ENCODE data around the gene PPP1CA.
"Not testable (repeated sequence)": the region's sequence is repeated elsewhere in the genome, so short reads cannot be mapped to it uniquely, and the experiment has no call there.

The PPP1CA gene

GRCh38 chr11:67434395-67434881, 32.8 kb upstream of the PPP1CA start:
- DNase-seq, result no peak

- no peak for DNase-seq
Measured at GRCh38 chr11:67433536-67434394, 32.1 kb upstream of the PPP1CA start.

DNA sequence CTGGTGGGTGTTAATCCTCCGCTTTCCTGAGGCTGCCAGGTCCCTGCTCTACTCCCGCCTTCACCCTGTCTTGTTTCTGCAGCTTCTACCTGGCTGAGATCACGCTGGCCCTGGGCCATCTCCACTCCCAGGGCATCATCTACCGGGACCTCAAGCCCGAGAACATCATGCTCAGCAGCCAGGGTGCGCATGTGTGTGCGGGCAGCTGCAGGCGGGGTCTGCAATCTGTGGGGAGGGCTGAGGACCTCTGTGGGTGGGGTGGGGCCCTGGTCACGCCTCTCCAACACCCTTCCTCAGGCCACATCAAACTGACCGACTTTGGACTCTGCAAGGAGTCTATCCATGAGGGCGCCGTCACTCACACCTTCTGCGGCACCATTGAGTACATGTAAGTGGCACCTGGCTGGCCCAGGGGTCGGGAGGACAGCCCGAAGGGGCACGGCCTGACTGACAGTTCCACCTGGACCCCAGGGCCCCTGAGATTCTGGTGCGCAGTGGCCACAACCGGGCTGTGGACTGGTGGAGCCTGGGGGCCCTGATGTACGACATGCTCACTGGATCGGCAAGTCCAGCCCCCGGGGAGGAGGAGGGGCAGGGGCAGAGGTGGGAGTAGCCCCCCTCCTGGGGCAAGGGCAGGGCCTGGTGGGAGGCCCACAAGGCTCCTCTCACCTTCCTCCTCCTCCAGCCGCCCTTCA, 31.1 kb upstream of the PPP1CA start:
- DNase-seq, result no peak

GRCh38 chr11:67431346-67432249, 29.9 kb upstream of the PPP1CA start:
- DNase-seq, result no peak

- no peak for DNase-seq
Measured at GRCh38 chr11:67429722-67430121, 28.1 kb upstream of the PPP1CA start.

DNA sequence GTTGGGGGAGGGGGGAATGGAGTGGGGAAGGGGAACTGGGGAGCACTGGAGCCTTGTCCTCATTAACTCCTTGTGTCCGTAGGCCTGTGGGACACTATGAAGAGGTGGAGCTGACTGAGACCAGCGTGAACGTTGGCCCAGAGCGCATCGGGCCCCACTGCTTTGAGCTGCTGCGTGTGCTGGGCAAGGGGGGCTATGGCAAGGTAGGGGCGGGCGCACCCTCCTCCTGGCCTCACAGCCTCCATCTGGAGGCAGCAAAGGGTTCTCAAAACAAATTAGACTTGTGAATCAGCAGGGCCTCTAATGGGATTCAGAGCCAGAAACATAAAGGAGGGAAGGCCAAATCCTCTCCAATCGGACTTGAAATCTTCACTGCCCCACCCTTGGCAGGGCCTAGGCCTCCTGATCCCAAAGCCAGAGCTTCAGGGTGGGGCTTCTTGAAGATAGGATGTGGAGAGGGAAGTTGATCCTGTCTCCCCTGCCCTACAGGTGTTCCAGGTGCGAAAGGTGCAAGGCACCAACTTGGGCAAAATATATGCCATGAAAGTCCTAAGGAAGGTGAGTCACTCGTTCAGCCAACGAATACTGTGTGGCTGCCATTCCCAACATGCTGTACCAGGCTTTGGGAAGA, 27.5 kb upstream of the PPP1CA start:
- DNase-seq, result no peak

GRCh38 chr11:67428052-67429001, 26.7 kb upstream of the PPP1CA start, which contains the start of gene RPS6KB2:
RPS6KB2 (plus strand) TSS chr11:67428494; CDS start chr11:67428546, 52 bp downstream.
- peak; percentile 98 for DNase-seq

DNA sequence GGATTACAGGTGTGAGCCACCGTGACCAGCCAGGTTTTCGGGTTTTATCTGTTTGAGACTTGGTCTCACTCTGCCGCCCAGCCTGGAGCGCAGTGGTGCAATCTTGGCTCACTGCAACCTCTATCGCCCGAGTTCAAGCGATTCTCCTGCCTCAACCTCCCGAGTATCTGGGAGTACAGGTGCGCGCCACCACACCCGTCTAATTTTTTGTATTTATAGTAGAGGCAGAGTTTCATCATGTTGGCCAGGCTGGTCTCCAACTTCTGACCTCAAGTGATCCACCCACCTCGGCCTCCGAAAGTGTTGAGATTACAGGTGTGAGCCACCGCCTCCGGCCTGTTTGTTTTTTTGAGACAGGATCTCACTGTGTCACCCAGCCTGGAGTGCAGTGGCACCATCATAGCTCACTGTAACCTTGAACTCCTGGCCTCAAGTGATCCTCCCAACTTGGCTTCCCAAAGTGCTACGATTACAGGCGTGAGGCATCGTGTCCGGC, 25.8 kb upstream of the PPP1CA start:
- not testable (repeated sequence) for DNase-seq

DNA sequence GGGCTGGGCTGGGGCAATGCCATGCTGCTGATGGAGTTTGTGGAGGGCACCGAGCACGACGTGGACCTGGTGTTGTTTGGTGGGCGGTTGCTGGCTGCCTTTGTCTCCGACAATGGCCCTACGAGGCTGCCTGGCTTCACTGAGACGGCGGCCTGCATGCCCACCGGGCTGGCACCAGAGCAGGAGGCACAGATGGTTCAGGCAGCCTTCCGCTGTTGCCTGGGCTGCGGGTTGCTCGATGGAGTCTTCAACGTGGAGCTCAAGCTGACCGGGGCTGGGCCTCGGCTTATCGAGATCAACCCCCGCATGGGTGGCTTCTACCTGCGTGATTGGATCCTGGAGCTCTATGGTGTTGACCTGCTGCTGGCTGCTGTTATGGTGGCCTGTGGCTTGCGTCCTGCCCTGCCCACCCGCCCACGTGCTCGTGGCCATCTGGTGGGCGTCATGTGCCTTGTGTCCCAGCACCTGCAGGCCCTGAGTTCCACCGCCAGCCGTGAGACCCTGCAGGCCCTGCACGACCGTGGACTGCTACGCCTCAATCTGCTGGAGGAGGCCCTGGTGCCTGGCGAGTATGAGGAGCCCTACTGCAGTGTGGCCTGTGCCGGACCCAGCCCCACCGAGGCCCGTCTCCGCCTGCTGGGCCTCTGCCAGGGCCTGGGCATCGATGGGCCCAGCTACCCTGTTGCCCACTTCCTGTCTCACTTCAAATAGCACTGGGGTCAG, 22.4 kb upstream of the PPP1CA start:
- no peak for DNase-seq

DNA sequence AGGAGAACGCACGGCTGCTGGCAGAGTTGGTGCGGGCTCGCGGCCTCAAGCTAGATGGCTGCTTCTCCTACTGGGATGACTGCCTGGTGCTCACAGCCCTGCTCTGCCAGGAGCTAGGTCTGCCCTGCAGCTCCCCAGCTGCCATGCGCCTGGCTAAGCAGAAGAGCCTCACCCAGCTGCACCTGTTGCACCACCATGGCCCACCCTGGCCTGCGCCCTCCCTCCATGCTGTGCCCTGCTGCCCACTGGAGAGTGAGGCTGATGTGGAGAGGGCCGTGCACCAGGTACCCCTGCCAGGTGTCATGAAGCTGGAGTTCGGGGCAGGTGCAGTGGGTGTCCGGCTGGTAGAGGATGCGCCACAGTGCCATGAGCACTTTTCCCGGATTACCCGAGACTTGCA, 21.8 kb upstream of the PPP1CA start:
- no peak for DNase-seq

DNA sequence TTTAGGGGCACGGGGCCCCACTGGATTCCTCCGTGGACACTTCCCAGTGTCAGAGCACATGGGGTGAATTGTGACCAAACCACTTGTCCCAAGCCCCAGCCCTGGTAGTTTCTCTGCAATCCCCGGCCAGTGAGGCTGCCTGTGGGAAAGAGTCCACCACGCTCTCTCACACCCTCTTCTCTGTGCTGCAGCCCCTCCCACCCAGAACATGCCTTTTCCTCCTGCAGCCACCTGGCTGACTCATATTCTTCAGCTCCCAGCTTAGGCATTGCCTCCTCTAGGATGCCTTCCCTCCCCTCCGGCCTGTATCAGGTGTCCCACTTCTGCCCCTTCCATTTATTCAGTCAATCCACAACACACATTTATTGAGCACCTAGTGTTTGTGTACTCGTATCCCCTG, 21.2 kb upstream of the PPP1CA start:
- no peak for DNase-seq

- no peak for DNase-seq
Measured at GRCh38 chr11:67421430-67422031, 19.9 kb upstream of the PPP1CA start.

DNA sequence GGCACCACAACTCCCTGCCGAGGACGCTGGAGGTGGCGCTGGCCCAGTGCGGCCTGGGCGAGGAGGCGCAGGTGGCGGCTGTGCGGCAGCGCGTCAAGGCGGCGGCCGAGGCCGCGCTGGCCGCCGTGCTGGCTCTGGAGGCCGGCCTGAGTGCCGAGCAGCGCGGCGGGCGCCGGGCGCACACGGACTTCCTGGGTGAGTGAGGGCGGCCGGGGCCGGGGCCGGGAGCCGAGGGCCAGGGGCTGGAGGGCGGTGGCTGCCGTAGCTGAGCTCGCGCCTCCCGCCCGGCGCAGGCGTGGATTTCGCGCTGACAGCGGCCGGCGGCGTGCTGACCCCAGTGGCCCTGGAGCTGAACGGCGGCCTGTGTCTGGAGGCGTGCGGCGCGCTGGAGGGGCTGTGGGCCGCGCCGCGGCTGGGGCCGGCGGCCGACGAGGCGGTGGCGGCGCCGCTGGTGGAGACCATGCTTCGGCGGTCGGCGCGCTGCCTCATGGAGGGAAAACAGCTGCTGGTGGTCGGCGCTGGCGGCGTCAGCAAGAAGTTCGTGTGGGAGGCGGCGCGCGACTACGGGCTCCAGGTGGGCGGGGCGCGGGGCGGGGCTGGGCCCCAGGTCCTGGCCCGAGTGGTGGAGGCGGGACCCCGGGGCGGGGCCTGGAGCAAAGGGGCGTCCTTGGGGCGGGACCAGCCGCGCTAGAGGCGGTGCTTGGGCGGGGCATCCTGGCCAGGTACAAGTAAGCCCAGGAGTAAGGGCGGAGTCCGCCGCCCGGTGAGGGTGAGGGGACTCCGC, 19.2 kb upstream of the PPP1CA start:
- DNase-seq, result peak; percentile 91

DNA sequence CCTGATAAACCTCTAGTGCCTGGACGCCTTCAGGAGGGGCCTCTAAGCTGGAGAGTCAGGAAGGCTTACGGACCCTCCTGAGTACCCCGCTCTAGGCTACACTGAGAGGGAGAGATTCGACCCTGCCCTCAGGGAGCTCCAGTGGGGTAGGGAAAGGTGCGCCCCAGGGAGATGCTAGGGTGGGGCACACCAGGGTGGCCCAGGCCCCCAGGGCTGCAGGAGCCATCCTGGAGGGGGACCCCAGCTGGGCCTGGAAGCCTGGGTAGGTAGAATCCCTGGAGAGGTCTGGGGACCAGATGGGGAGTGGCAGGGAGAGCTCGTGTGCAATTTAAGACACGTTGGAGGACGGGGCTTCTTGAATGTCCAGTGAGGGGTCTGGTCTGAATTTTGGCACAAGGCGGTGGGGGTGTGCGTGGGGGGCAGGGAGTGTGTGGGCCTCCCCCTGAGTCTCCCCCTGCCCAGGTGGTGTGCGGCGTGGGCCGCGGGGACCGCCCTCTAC, 18.5 kb upstream of the PPP1CA start:
- DNase-seq, result no peak

DNA sequence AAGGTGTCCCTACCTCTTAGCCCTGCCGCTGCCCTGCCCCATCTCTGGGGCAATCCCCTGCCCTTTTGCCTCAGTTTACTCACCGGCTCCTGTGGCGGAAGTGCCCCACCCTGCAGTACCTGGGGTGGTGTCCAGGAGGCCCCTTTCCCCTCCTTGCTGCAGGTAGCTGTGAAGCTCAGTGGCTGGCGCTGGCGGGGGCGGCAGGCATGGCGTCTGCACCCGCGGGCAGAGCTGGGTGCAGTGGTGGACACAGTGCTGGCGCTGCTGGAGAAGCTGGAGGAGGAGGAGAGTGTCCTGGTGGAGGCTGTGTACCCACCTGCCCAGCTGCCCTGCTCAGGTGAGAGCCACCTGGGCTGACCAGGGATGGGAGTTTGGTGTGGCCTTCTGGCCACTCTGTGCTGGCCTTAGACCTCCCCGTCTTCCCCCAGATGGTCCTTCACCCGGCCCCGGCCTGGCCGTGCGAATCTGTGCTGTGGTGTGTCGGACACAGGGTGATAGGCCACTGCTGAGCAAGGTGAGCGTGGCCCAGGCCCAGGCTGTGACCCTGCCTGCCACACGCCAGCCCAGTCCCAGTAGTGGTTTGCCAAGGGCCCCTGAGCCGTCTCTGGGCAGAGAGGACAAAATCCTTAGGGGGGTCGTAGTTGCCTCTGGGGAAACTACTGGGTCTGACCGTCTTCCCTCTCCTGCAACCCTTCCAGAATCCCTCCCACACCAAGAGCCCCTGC, 17.8 kb upstream of the PPP1CA start:
- no peak for DNase-seq

DNA sequence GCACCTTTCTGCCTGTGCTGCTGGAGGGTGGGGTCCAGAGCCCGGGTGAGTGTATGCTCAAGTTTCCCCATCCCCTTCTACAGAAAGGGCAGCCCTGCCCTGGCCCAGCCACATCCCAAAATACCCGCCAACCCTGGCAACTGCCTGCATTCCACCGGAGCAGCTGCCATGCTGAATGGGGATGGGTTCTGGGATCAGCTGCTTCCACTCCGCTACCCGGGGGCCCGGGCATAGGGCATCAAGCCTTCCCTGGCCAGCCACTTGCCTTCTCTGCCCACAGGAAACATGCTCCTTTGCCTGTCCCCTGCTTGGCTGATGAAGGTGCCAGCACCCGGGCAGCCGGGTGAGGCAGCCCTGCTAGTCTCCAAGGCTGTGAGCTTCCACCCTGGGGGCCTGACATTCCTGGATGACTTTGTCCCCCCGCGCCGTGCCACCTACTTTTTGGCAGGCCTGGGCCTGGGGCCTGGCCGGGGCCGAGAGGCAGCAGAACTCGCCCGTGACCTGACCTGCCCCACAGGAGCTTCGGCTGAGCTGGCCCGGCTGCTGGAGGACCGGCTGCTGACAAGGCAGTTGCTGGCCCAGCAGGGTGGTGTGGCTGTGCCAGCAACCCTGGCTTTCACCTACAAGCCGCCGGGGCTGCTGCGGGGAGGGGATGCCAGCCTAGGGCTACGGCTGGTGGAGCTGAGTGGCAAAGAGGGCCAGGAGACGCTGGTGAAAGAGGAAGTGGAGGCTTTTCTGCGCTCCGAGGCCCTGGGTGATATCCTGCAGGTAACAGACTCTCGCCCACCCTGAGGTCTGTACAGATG, 17.0 kb upstream of the PPP1CA start:
- no peak for DNase-seq

DNA sequence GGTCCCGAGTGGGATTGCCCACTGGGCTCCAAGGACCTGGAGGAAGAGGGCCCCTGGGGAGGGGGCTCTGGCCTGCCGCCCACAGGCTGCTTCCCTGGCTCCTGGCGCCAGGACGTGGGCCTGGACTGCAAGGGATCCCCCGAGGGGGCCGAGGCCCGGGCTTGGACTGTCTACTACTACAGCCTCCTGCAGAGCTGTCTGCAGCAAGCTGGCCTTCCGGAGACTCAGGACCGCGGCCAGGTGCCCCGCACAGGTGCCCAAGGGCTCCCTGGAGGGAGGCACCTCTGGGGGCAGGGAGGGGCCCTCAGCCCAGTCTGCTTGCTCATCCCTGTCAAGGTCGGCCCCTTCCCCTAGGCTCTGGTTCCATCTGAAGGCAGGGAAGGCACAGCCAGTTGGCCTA, 15.8 kb upstream of the PPP1CA start:
- no peak for DNase-seq
